Uterus (tissue), 2 donors: ENCODE data around the gene PGLYRP2.

Source experiments
- POLR2A ChIP-seq, 2 donors: fragments of 450-650 bp; IDR thresholded peaks; one replicate each; pipeline ENCODE4 v1.6.1; 2016; ENCODE audit warnings: antibody characterized with exemption in 2 of 2, mild to moderate bottlenecking in 1 of 2, moderate library complexity in 1 of 2
- TF ChIP-seq, protein P1 (sequence below), 4 experiments: fragments of 200-600 bp in 2 of 4; fragments of 450-650 bp in 2 of 4; sonication (generic) in 2 of 4; IDR thresholded peaks; one replicate each; pipeline ENCODE4 v1.5.1; 2016 to 2019; ENCODE audit warnings: antibody characterized with exemption in 4 of 4, mild to moderate bottlenecking in 2 of 4, moderate library complexity in 1 of 4

DNA sequence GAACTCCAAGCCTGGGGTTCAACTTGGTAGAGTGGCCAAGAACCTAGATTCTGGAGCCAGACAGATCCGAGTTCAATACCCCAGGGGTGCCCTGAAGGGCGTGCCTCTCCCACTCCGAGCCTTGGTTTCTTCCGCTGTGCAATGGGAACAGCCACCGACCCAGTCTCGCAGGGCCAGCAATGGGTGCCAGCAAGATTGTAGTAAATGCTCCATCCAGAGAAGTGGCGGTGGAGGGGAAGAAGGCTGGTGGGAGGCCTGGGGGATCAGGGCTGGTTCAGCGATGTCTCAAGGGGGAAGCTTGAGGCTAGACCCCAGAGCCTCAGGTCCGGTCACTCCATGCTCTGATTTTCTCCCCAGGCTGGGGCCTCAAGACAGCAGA, 34.1 kb downstream of the PGLYRP2 start:
- TF ChIP-seq, protein P1, sequence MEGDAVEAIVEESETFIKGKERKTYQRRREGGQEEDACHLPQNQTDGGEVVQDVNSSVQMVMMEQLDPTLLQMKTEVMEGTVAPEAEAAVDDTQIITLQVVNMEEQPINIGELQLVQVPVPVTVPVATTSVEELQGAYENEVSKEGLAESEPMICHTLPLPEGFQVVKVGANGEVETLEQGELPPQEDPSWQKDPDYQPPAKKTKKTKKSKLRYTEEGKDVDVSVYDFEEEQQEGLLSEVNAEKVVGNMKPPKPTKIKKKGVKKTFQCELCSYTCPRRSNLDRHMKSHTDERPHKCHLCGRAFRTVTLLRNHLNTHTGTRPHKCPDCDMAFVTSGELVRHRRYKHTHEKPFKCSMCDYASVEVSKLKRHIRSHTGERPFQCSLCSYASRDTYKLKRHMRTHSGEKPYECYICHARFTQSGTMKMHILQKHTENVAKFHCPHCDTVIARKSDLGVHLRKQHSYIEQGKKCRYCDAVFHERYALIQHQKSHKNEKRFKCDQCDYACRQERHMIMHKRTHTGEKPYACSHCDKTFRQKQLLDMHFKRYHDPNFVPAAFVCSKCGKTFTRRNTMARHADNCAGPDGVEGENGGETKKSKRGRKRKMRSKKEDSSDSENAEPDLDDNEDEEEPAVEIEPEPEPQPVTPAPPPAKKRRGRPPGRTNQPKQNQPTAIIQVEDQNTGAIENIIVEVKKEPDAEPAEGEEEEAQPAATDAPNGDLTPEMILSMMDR (IDR thresholded peaks at IDR 0.05), result no peak
- TF ChIP-seq POLR2A (IDR thresholded peaks at IDR 0.05), result no peak
